Measurements from ENCODE around the gene CTSA.

DNA sequence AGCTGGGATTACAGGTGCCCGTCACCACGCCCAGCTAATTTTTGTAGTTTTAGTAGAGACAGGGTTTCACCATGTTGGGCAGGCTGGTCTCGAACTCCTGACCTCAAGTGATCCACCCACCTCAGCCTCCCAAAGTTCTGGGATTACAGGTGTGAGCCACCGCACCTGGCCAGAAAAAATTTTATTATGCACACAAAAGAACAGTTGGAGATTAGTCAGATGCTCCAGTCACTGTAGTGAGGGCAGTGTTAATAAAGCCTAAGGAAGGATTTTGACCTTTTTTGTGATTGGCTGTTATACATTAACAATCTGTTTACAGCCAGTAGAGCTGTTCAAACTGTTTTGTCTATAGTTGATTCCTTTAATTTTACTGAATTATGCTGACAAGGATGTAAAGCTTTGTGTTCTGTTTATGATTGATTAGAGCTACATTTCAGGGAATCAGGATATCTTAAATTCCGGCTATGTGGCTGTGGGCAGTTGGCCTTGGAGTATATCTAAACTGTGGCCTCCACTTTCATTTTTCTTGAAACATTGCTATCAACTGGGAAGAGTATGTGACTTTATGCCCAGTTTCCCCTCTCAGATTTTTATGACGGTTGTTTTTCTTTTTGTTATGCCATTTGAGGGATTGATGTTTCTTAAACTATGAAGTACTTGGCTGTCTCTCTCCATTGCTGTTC lies 23.9 kb upstream of the CTSA start:
- TF ChIP-seq, protein P1, sequence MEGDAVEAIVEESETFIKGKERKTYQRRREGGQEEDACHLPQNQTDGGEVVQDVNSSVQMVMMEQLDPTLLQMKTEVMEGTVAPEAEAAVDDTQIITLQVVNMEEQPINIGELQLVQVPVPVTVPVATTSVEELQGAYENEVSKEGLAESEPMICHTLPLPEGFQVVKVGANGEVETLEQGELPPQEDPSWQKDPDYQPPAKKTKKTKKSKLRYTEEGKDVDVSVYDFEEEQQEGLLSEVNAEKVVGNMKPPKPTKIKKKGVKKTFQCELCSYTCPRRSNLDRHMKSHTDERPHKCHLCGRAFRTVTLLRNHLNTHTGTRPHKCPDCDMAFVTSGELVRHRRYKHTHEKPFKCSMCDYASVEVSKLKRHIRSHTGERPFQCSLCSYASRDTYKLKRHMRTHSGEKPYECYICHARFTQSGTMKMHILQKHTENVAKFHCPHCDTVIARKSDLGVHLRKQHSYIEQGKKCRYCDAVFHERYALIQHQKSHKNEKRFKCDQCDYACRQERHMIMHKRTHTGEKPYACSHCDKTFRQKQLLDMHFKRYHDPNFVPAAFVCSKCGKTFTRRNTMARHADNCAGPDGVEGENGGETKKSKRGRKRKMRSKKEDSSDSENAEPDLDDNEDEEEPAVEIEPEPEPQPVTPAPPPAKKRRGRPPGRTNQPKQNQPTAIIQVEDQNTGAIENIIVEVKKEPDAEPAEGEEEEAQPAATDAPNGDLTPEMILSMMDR (IDR thresholded peaks at IDR 0.05) = no peak
- TF ChIP-seq ZFX (IDR thresholded peaks at IDR 0.05; ENCODE audit: borderline replicate concordance) = no peak

Data from 22Rv1 (cell line).